ENCODE results near the gene CSF1. TPM values are rescaled to one million over a fixed set of nuclear protein-coding genes. Genes with fewer than 3 reads are reported as not detected.

The CSF1 gene
- polyA plus RNA-seq, 1 donor (not counting 4 experiments of a cell fraction or from before 2014, with no cell fraction given): 1.8 TPM

DNA sequence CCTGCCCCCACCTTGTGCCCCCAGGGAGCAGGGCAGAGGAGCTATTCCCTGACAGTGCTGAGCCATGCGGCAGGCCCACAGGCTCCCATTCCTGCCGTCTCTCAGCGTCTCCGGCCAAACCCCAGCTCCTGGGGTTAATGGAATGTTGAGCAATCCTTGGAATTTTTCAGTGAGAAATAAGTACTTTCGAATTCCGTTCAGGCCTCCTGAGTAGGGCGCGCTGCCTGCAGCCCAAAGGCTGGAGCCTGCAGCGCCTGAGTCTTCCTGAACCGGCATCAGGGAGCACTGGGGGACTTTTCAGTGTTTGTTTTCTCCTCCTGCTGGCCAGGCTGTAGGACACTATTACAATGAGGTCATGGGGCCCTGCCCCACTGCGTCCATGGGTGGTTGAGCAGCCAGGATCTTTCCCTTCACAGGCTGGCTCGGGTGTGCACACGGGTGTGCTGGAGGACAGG lies 33.3 kb upstream of the CSF1 start:
- Histone ChIP-seq H4K20me1 (ENCODE audit: control insufficient read depth, extremely low read depth, insufficient read depth, low read length) (no peaks in the 10 kb centered on the region), H3K79me2 (ENCODE audit: control insufficient read depth, insufficient read depth, low read length) (no peaks in the 10 kb centered on the region), H3K9me1 (ENCODE audit: control insufficient read depth, extremely low read depth, insufficient read depth, low read length) (no peaks in the 10 kb centered on the region), H3K4me3 (ENCODE audit: control insufficient read depth in 2 of 3, extremely low read depth in 1 of 3, insufficient read depth in 2 of 3, low read depth in 1 of 3, low read length in 3 of 3) (no peak overlapping the region), H3K4me1 (ENCODE audit: control insufficient read depth, extremely low read depth, insufficient read depth, low read length) (peaks cover 7% of the 10 kb centered on the region), H3K9me3 (ENCODE audit: control insufficient read depth, low read depth, low read length) (no peaks in the 10 kb centered on the region), H2AFZ (ENCODE audit: control insufficient read depth, low read length) (peak overlapping the region; percentile 40), H3K27me3 (ENCODE audit: control insufficient read depth, extremely low read depth, insufficient read depth, low read length) (no peaks in the 10 kb centered on the region), H3K27ac (ENCODE audit: control insufficient read depth, insufficient read depth, low read length) (no peak overlapping the region), H3K9ac (ENCODE audit: control insufficient read depth, extremely low read depth, insufficient read depth, low read length) (peak overlapping the region; percentile 15), H3K4me2 (ENCODE audit: control insufficient read depth, extremely low read depth, insufficient read depth, low read depth, low read length) (peak overlapping the region; percentile 19), H3K36me3 (ENCODE audit: control insufficient read depth in 2 of 2, extremely low read depth in 1 of 2, insufficient read depth in 2 of 2, low read length in 2 of 2) (no peaks in the 10 kb centered on the region)
- dilution Hi-C loops (cut with MboI; ENCODE audit: extremely low pct_ligation_motif_present, low sequenced_read_pairs): no loop called here
- FAIRE-seq (no peak), DNase-seq (ENCODE audit: low read depth, low spot score) (no peak)
- TF ChIP-seq CTCF (optimal IDR thresholded peaks at IDR 0.05 in 1 of 3, IDR thresholded peaks at IDR 0.05 in 1 of 3, conservative IDR thresholded peaks at IDR 0.05 in 1 of 3; ENCODE audit: extremely low read depth in 1 of 3, insufficient read depth in 2 of 3, low read length in 3 of 3): no peak
- TF ChIP-seq EZH2 (IDR thresholded peaks at IDR 0.05; ENCODE audit: low read length): no peak

DNA sequence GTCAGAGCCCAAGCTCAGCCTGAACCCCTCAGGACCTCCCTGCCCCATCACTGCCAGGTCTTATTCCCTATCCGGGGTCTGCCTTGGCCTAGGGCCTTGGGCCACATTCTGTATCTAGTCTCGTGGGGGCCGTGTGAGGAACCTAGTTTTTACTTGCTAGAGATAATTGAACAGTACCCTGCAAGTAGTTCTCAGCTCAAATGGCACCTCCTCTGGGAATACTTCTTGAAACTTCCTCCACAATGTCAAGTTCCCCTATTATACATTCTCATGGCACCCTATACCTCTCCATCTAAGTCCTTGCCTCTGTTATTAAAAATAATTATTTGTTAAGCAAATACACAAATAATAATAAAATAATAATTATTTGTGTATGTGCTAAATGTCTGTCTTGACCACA lies 32.9 kb upstream of the CSF1 start:
- Histone ChIP-seq H3K27ac (ENCODE audit: control insufficient read depth, insufficient read depth, low read length) (no peak overlapping the region), H2AFZ (ENCODE audit: control insufficient read depth, low read length) (no peak overlapping the region), H3K4me3 (ENCODE audit: control insufficient read depth in 2 of 3, extremely low read depth in 1 of 3, insufficient read depth in 2 of 3, low read depth in 1 of 3, low read length in 3 of 3) (no peak overlapping the region), H3K4me2 (ENCODE audit: control insufficient read depth, extremely low read depth, insufficient read depth, low read depth, low read length) (no peak overlapping the region), H3K4me1 (ENCODE audit: control insufficient read depth, extremely low read depth, insufficient read depth, low read length) (peaks cover 5% of the 10 kb centered on the region), H4K20me1 (ENCODE audit: control insufficient read depth, extremely low read depth, insufficient read depth, low read length) (no peaks in the 10 kb centered on the region), H3K79me2 (ENCODE audit: control insufficient read depth, insufficient read depth, low read length) (no peaks in the 10 kb centered on the region), H3K27me3 (ENCODE audit: control insufficient read depth, extremely low read depth, insufficient read depth, low read length) (no peaks in the 10 kb centered on the region), H3K9me3 (ENCODE audit: control insufficient read depth, low read depth, low read length) (no peaks in the 10 kb centered on the region), H3K9ac (ENCODE audit: control insufficient read depth, extremely low read depth, insufficient read depth, low read length) (no peak overlapping the region), H3K36me3 (ENCODE audit: control insufficient read depth in 2 of 2, extremely low read depth in 1 of 2, insufficient read depth in 2 of 2, low read length in 2 of 2) (no peaks in the 10 kb centered on the region), H3K9me1 (ENCODE audit: control insufficient read depth, extremely low read depth, insufficient read depth, low read length) (no peaks in the 10 kb centered on the region)
- FAIRE-seq: no peak
- TF ChIP-seq CTCF (optimal IDR thresholded peaks at IDR 0.05 in 1 of 3, IDR thresholded peaks at IDR 0.05 in 1 of 3, conservative IDR thresholded peaks at IDR 0.05 in 1 of 3; ENCODE audit: extremely low read depth in 1 of 3, insufficient read depth in 2 of 3, low read length in 3 of 3) (no peak), EZH2 (IDR thresholded peaks at IDR 0.05; ENCODE audit: low read length) (no peak)
- dilution Hi-C loops (cut with MboI; ENCODE audit: extremely low pct_ligation_motif_present, low sequenced_read_pairs): no loop called here
- DNase-seq (ENCODE audit: low read depth, low spot score): no peak

Measured in keratinocyte (primary cell).